Thyroid gland (tissue), 4 donors: ENCODE measurements around the gene IMPA2. TPM values are rescaled to one million over a fixed set of nuclear protein-coding genes. Genes with fewer than 3 reads are reported as not detected.

ENCODE experiments used
- DNase-seq, 2 donors: peaks; one replicate each; pipeline ENCODE4 v3.0.0-alpha.2; 2019
- H3K27ac ChIP-seq, 3 donors: fragments of 200-600 bp; sonication (generic); 1 replicate in 2 of 3; 2 replicates in 1 of 3; pipeline ENCODE4 v1.5.1; 2016 to 2019; ENCODE audit warnings: mild to moderate bottlenecking in 1 of 3, moderate library complexity in 1 of 3
- H3K27me3 ChIP-seq: fragments of 200-600 bp; sonication (generic); one replicate; pipeline ENCODE4 v1.5.1; 2019
- H3K36me3 ChIP-seq, 2 donors: fragments of 200-600 bp; sonication (generic); one replicate each; pipeline ENCODE4 v1.5.1; 2016 to 2019
- H3K4me1 ChIP-seq, 2 donors: fragments of 200-600 bp; sonication (generic); one replicate each; pipeline ENCODE4 v1.5.1; 2017 to 2019
- H3K4me3 ChIP-seq, 3 donors: fragments of 200-600 bp; sonication (generic); replicated peaks in 1 of 3; 1 replicate in 2 of 3; 2 replicates in 1 of 3; pipeline ENCODE4 v1.5.1; 2016; ENCODE audit warnings: mild to moderate bottlenecking in 1 of 3
- H3K9me3 ChIP-seq: fragments of 200-600 bp; sonication (generic); one replicate; pipeline ENCODE4 v1.5.1; 2017
- CTCF ChIP-seq, 6 experiments: fragments of 200-600 bp in 3 of 6; fragments of 450-650 bp in 3 of 6; sonication (generic) in 3 of 6; IDR thresholded peaks; one replicate each; pipeline ENCODE4 v1.5.1; 2016 to 2019; ENCODE audit warnings: antibody characterized with exemption in 6 of 6, mild to moderate bottlenecking in 2 of 6, inconsistent platforms in 1 of 6, moderate library complexity in 1 of 6
- POLR2A ChIP-seq, 2 donors: fragments of 450-650 bp; IDR thresholded peaks; one replicate each; pipeline ENCODE4 v1.6.1; 2017; ENCODE audit warnings: antibody characterized with exemption in 2 of 2, mild to moderate bottlenecking in 2 of 2, moderate library complexity in 1 of 2
- WGBS, 2 donors: methylation state at CpG; one replicate each; pipeline ENCODE4 v1.1.5; 2017; 5-methylcytosine and 5-hydroxymethylcytosine counted together
- intact Hi-C: fragments of 100-400 bp; cut with DNase I; formaldehyde crosslinking; loops from one replicate; pipeline ENCODE4 v1.15.1; 2023
- total RNA-seq, 4 donors: library from RNA; depleted of rRNA; stranded (reverse); fragments of >200 nt; gene quantifications; one replicate each; pipeline ENCODE4 v1.2.3, GENCODE V29; 2016

The IMPA2 gene
- total RNA-seq, 4 donors from 2014 or later, result 42.5 to 75.8 (median 54.3) TPM

GRCh38 chr18:12021596-12021995, 40.3 kb downstream of the IMPA2 start:
- H3K36me3 ChIP-seq, result no peaks in the 10 kb centered on the region
- intact Hi-C loops, result loop anchor here (10.0 kb wide), 1 partner anchor 167 kb away; the partner anchor contains the start of gene CHMP1B
- 34 to 52% methylated on average over 8 of the region's 8 CpGs for WGBS, 2 donors

GRCh38 chr18:12023375-12023774, 42.1 kb downstream of the IMPA2 start:
- Histone ChIP-seq H3K9me3 (no peaks in the 10 kb centered on the region), H3K4me3 (no peak overlapping the region), H3K27ac (no peak overlapping the region), H3K36me3 (no peaks in the 10 kb centered on the region), H3K4me1 (peaks cover 17 to 43% of the 10 kb centered on the region in 2 donors), H3K27me3 (no peaks in the 10 kb centered on the region)
- 97 to 100% methylated on average over 3 of the region's 3 CpGs for WGBS, 2 donors
- TF ChIP-seq CTCF (IDR thresholded peaks at IDR 0.05) (no peak), POLR2A (IDR thresholded peaks at IDR 0.05) (no peak)
- intact Hi-C loops, result loop anchor here (10.0 kb wide), 1 partner anchor 169 kb away; the partner anchor contains the start of gene CHMP1B
- no peak for DNase-seq

More at GRCh38 chr18:12021596-12021995, 40.3 kb downstream of the IMPA2 start:
- H3K4me1 ChIP-seq, result peaks cover 25 to 38% of the 10 kb centered on the region in 2 donors
- peak; percentile 80 to 83 for DNase-seq
- no peaks in the 10 kb centered on the region for H3K27me3 ChIP-seq
- TF ChIP-seq POLR2A (IDR thresholded peaks at IDR 0.05), result no peak
- no peak for TF ChIP-seq CTCF (IDR thresholded peaks at IDR 0.05)
- H3K9me3 ChIP-seq, result no peaks in the 10 kb centered on the region
- peak overlapping the region in 2 of 3 donors; percentile 57 to 83 for H3K27ac ChIP-seq
- no peak overlapping the region for H3K4me3 ChIP-seq

- H3K27ac ChIP-seq, result peak overlapping the region; percentile 76 to 93 (median 85)
- 50 to 52% methylated on average over 5 of the region's 5 CpGs for WGBS, 2 donors
- peaks cover 0 to 4% of the 10 kb centered on the region in 2 donors for H3K36me3 ChIP-seq
- intact Hi-C loops, result loop anchor here (10.0 kb wide), 1 partner anchor 172 kb away; the partner anchor contains the start of gene CHMP1B
- H3K9me3 ChIP-seq, result no peaks in the 10 kb centered on the region
- TF ChIP-seq CTCF (IDR thresholded peaks at IDR 0.05) (no peak), POLR2A (IDR thresholded peaks at IDR 0.05) (no peak)
- peak; percentile 63 to 70 for DNase-seq
- no peak overlapping the region for H3K4me3 ChIP-seq
- H3K4me1 ChIP-seq, result peaks cover 11 to 45% of the 10 kb centered on the region in 2 donors
- H3K27me3 ChIP-seq, result no peaks in the 10 kb centered on the region
Measured at GRCh38 chr18:12026562-12026961, 45.3 kb downstream of the IMPA2 start.

- no peak for TF ChIP-seq CTCF (IDR thresholded peaks at IDR 0.05)
- no peak for TF ChIP-seq POLR2A (IDR thresholded peaks at IDR 0.05)
- intact Hi-C loops, result loop anchor here (10.0 kb wide), 1 partner anchor 172 kb away; the partner anchor contains the start of gene CHMP1B
- H3K9me3 ChIP-seq, result no peaks in the 10 kb centered on the region
- H3K27ac ChIP-seq, result peak overlapping the region; percentile 76 to 93 (median 85)
- H3K36me3 ChIP-seq, result peaks cover 0 to 4% of the 10 kb centered on the region in 2 donors
- H3K27me3 ChIP-seq, result no peaks in the 10 kb centered on the region
- DNase-seq, result peak; percentile 78 to 89
- peaks cover 13 to 45% of the 10 kb centered on the region in 2 donors for H3K4me1 ChIP-seq
- 31 to 38% methylated on average over 9 of the region's 9 CpGs for WGBS, 2 donors
- H3K4me3 ChIP-seq, result no peak overlapping the region
Measured at GRCh38 chr18:12027046-12027445, 45.7 kb downstream of the IMPA2 start.

- no peak overlapping the region for H3K4me3 ChIP-seq
- peak overlapping the region; percentile 76 to 93 (median 85) for H3K27ac ChIP-seq
- intact Hi-C loops, result loop anchor here (10.0 kb wide), 1 partner anchor 173 kb away; the partner anchor contains the start of gene CHMP1B
- peak in 1 of 2 donors; percentile 33 for DNase-seq
- H3K4me1 ChIP-seq, result peaks cover 13 to 49% of the 10 kb centered on the region in 2 donors
- no peaks in the 10 kb centered on the region for H3K27me3 ChIP-seq
- no peaks in the 10 kb centered on the region for H3K9me3 ChIP-seq
- H3K36me3 ChIP-seq, result peaks cover 0 to 4% of the 10 kb centered on the region in 2 donors
- WGBS, 2 donors, result 80 to 83% methylated on average over 4 of the region's 4 CpGs
- TF ChIP-seq CTCF (IDR thresholded peaks at IDR 0.05) (no peak), POLR2A (IDR thresholded peaks at IDR 0.05) (no peak)
Measured at GRCh38 chr18:12027480-12027879, 46.2 kb downstream of the IMPA2 start.
